ENCODE results near the gene DNHD1.

The DNHD1 gene

GRCh38 chr11:6497069-6497839 lies at the start of gene DNHD1:
DNHD1 (plus strand) TSS chr11:6497280; CDS start chr11:6498216, 936 bp downstream.
- DNase-seq (ENCODE audit: low spot score), result no peak

- DNase-seq (ENCODE audit: low spot score), result no peak
These were observed 48.5 kb upstream of the DNHD1 start for GRCh38 chr11:6448574-6448973.

GRCh38 chr11:6452219-6452618 lies 44.9 kb upstream of the DNHD1 start:
- no peak for DNase-seq (ENCODE audit: low spot score)

GRCh38 chr11:6453152-6453551 lies 43.9 kb upstream of the DNHD1 start:
- no peak for DNase-seq (ENCODE audit: low spot score)

GRCh38 chr11:6455070-6455469 lies 42.0 kb upstream of the DNHD1 start:
- DNase-seq (ENCODE audit: low spot score), result no peak

GRCh38 chr11:6456361-6457073 lies 40.6 kb upstream of the DNHD1 start:
- DNase-seq (ENCODE audit: low spot score), result no peak

- DNase-seq (ENCODE audit: low spot score), result no peak
These were observed 39.3 kb upstream of the DNHD1 start for GRCh38 chr11:6457581-6458320.

GRCh38 chr11:6458352-6459098 lies 38.6 kb upstream of the DNHD1 start:
- no peak for DNase-seq (ENCODE audit: low spot score)

GRCh38 chr11:6459099-6459450 lies 38.0 kb upstream of the DNHD1 start:
- no peak for DNase-seq (ENCODE audit: low spot score)

- peak; percentile 91 for DNase-seq (ENCODE audit: low spot score)
These were observed 28.2 kb upstream of the DNHD1 start for GRCh38 chr11:6468712-6469495.

GRCh38 chr11:6469599-6469998 lies 27.5 kb upstream of the DNHD1 start:
- DNase-seq (ENCODE audit: low spot score), result no peak

- no peak for DNase-seq (ENCODE audit: low spot score)
These were observed 24.1 kb upstream of the DNHD1 start for GRCh38 chr11:6472934-6473333.

GRCh38 chr11:6473451-6474412 lies 23.3 kb upstream of the DNHD1 start, which contains the start of gene TRIM3:
TRIM3 (minus strand) TSS chr11:6473941; CDS start chr11:6465695, 8,246 bp downstream.
- peak; percentile 92 for DNase-seq (ENCODE audit: low spot score)

GRCh38 chr11:6474413-6474792 lies 22.7 kb upstream of the DNHD1 start:
- DNase-seq (ENCODE audit: low spot score), result no peak

- no peak for DNase-seq (ENCODE audit: low spot score)
These were observed 22.1 kb upstream of the DNHD1 start for GRCh38 chr11:6474806-6475500.

GRCh38 chr11:6475936-6476335 lies 21.1 kb upstream of the DNHD1 start:
- DNase-seq (ENCODE audit: low spot score), result no peak

GRCh38 chr11:6476571-6476970 lies 20.5 kb upstream of the DNHD1 start:
- DNase-seq (ENCODE audit: low spot score), result no peak

GRCh38 chr11:6480299-6480914 lies 16.7 kb upstream of the DNHD1 start:
- no peak for DNase-seq (ENCODE audit: low spot score)

Measured in putamen (tissue), 1 donor.